Measurements from ENCODE around the gene TUBGCP3.
A peak's percentile ranks its signal among the peaks of the same experiment; 100 is the strongest.

Gene TUBGCP3

GRCh38 chr13:112453207-112453829 is 134.6 kb downstream of the TUBGCP3 start:
- no peak for DNase-seq (ENCODE audit: low spot score)

DNA sequence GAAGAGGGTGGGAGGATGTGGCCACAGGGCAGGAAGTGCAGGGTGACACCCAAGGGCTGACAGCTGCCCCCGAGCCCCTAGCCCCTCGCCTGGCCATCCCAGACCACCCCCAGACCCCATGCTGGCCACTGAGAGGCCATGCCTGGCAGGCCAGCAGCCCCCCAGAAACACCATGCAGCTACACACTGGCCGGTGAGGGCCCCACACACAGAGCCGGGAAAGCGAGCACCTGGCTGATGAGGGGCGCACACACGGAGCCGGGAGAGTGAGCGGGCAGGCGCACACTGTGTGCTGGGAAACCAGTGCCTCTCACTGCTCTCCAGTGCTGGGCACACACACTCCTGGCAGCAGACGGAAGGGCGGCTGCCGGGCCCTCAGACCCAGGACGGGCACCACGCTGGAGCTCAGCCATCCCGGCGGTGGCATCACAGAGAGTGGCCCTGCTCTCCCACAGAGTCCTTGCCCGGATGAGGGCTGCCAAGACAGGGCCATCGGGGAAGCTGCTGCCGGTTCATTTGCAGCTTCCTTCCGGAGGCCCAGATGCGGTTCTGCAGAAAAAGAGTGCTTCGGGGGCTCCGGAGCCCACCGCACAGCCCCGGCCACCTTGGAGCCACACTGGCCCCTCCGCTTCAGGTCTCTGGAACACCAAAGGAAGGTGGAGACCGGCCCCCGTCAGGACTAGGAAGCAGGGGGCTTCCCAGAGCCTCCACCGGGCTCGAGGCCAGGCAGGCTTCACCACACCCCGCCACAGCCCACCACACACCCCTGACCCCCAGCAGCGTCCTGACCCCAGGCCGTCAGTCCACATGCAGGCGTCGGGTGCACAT is 135.4 kb downstream of the TUBGCP3 start:
- no peak for DNase-seq (ENCODE audit: low spot score)

- DNase-seq (ENCODE audit: low spot score), result no peak
Observed at GRCh38 chr13:112451512-112452379, 136.2 kb downstream of the TUBGCP3 start.

- DNase-seq (ENCODE audit: low spot score), result no peak
Observed at GRCh38 chr13:112450904-112451240, 137.1 kb downstream of the TUBGCP3 start.

DNA sequence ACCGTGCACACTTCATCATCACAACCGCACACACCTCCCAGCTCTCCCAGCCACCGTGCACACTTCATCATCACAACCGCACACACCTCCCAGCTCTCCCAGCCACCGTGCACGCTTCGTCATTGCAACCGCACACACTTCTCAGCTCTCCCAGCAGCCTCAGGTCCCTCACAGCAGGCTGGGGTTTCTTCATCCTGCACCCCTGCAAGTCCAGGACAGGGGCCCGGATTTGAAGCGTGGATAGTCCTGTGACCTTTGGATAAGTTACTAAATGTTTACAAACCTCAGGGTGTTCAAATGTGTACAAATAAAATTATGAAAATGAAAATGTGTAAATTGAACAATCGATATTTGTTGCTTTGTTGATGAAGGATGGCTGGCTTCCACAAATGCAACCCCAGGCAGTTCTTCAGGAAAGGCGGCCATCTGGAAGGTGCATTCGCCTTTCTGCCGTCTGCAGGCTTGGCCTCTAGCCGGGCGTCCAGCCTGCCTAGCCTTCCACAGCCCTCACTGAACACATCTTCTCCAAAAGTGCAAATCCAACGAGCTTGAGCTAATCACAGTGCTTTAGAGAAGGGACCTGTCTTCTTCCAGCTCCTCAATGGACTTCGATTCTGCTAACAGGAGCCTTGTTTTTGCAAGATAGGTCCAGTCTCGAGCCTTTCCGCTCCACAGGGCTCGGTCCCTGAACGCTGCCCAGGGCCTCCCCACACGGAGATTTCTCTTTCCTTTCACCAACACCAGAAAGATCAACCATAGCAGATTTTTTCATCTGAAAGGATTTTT is 137.6 kb downstream of the TUBGCP3 start:
- DNase-seq (ENCODE audit: low spot score), result no peak

DNA sequence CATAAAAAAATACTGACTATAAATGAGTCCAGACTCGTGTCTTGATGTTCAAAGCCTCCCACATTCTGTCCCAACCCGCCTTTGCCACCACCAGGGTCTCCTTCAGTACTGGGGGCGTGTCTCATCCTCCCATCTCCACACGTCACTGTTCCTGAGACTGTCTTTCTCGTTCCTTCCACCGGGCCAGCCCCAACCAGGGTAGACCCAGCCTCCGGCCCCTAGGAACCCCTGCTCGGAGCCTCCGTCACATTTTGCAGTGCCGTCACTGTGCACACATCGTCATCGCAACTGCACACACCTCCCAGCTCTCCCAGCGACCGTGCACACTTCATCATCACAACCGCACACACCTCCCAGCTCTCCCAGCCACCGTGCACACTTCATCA is 138.4 kb downstream of the TUBGCP3 start:
- no peak for DNase-seq (ENCODE audit: low spot score)

DNA sequence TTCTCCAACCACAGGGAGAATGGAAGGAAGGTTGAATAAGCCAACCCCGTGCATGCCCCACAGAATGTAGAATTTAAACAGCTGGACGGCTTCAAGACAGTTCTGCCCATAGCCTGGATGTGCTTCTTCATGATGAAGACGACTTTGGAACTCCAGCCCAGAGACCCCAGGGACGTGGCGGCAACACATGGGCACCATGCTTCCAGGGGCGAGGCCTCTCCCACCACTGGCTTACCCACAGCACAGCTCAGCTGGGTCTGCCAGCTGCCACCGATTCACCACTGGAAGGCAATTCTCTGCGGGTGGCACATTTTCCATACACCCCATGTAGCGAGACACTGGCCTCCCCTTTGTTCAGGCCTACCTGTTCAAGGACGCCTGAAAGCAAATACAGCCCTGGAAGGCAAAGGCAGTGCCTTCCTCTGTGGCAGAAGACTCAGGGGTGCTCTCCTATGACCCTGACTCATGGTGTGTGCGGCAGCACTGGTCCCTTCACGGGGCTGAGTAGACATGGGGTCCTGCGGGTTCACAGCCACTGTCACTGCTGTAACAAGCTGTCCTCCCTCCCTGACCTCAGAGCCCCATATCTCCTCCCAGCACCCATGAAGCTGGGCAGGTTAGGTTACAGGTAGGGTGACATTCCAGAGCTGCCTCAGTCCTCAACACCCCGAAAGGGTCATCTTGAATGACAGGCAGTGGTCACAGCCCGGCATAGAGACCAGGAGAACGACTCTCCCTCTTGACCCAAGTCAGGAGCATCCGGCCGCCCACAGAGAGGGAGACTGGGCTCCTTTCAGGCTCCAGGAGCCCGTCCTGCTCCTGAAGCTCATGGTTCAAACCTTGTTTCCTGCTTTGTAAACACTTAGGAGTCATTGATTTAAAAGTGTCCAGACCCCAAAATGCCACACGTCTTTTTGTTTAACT is 139.1 kb downstream of the TUBGCP3 start:
- no peak for DNase-seq (ENCODE audit: low spot score)

DNA sequence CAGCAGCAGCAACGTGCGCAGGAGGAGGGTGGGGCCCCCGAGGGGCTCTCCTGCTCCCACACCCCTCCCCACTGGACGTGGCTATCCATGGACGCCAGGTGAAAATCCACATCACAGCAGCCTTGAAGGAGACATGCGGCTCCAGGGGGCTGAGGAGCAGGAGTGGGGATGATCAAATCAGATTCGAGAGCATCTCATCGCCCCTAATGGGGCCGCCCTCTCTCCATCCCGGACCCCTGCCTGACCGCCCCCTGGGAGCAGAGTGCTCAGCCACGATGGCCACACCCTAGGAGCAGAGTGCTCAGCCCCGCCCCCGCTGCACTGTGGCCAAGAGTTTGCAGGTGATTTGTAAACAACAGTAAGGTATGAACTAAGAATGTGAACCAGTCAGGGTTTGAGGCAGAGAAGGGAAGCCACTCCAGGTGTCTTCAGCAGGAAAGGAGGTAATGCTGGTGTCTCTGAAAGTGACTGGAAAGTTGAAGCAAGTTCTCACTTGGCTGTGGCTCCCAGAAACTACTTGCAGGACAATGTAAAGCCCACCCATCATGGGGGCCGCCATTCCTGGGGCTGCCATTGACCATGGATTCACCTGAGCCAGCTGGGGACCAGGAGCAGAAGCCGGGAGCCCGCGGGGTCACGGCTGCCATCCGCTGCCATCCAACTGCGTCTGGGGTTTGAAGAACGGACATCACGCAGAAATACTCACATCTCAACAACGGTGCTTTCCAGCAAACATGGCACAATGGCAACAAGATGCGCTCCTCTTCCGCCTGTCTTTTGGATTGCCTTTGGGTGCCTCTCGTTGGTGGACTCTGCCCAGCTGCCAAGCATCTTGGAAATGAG is 140.0 kb downstream of the TUBGCP3 start:
- no peak for DNase-seq (ENCODE audit: low spot score)

- DNase-seq (ENCODE audit: low spot score), result no peak
Observed at GRCh38 chr13:112447306-112447705, 140.6 kb downstream of the TUBGCP3 start.

GRCh38 chr13:112446867-112447266 is 141.1 kb downstream of the TUBGCP3 start:
- DNase-seq (ENCODE audit: low spot score), result no peak

DNA sequence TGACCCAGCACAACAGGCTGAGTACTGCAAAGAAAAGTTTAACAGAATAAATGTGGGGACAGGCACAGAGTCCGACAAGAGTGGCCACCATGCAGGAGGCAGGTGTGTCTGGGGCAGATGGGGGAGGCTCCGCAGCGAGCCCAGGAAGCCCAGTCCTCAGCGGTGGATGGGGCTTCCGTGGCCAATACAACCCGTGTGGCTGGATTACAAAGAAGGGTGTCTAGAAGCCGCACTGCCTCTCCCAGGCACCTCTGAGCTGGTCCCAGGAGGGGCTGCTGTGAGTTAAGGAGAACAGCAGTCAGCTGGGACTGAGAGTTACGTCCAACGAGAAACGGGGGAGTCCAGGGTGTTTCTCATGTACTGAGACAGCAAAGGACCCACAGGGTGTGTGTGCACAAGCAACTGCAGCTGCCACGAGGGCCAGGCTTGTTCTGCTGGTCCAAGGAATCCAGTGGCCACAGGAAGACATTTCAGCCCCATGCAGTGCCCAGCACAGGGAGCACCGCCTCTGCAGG is 141.5 kb downstream of the TUBGCP3 start:
- DNase-seq (ENCODE audit: low spot score), result no peak

GRCh38 chr13:112445411-112446271 is 142.3 kb downstream of the TUBGCP3 start:
- no peak for DNase-seq (ENCODE audit: low spot score)

- DNase-seq (ENCODE audit: low spot score), result no peak
Observed at GRCh38 chr13:112444416-112445399, 143.2 kb downstream of the TUBGCP3 start.

GRCh38 chr13:112443995-112444311 is 144.0 kb downstream of the TUBGCP3 start:
- peak; percentile 70 for DNase-seq (ENCODE audit: low spot score)

DNA sequence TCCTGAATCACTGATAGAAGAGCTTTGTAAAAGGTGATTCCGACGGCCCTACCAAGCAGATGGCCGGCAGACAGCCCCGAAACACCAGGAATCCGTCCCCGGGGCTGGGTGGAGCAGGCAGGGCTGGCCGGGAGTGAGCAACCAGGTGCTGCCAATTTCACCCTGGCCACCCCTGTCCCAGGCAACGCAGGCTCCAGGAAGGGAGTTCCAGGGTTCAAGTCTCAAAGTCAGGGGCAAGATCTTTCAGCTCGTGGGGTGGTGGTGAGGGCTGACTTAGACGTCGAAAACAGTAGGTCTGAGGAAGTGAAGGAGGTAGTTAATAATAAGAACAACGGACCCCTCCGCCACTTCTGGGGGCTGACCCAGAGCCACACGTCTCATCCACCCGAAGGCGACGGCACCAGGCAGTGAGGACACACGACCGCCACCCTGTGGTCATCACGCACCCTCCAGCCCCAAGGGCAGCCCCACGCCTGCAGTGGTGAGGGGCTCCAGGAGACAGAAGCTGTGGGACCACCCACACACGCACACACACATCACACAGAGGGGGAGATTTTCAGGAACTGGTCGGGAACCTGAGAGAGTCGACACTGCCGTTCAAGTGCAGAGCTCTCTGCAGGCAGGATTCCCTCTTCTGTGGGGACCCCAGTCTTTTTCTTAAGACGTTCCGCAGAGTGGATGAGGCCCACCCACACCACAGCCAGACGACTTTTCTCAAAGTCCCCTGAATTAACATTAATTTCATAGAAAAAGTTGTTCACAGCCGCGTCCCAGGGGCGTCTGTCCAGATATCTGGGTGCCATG is 144.6 kb downstream of the TUBGCP3 start:
- DNase-seq (ENCODE audit: low spot score), result peak; percentile 27

DNA sequence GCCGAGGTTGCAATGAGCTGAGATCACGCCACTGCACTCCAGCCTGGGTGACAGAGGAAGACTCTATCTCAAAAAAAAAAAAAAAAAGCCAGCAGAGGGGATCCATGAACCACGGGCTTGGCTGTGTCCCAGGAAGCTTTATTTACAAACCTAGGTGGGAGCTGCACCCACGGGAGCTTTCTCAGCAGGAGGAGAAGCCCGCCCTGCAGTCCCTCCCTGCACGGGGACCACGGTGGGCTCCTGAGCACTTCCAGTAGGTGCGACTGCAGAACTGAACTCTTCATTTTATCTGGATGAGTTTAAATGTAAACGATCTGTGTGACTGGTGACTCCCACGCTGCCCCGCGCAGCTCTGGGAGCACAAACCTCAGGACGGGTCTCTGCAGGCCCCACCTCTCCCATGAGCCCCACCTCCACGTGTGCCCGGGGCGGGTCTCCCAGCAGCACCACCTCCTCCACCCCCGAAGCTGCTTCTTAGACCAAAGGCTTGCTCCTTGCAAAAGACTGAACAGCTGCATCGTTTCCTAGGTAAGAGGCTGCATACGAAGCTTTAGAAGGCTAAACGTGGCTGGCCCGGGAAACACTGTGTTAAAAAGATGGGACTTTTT is 145.4 kb downstream of the TUBGCP3 start:
- no peak for DNase-seq (ENCODE audit: low spot score)
